Myocyte (in vitro differentiated cells): Measurements from ENCODE around the gene TLR8. TPM values are rescaled to one million over a fixed set of nuclear protein-coding genes. Genes with fewer than 3 reads are reported as not detected.
"Not testable (repeated sequence)": the region's sequence is repeated elsewhere in the genome, so short reads cannot be mapped to it uniquely, and the experiment has no call there.

Experiments
- DNase-seq: peaks from one replicate; pipeline ENCODE4 v3.0.0-alpha.2; 2012; ENCODE audit warnings: low read depth
- total RNA-seq: library from RNA; depleted of rRNA; stranded (reverse); fragments of >200 nt; gene quantifications from 2 replicates; pipeline ENCODE4 v1.2.3, GENCODE V29; 2014

TLR8 gene
- total RNA-seq, 1 donor from 2014 or later, result not detected

DNA sequence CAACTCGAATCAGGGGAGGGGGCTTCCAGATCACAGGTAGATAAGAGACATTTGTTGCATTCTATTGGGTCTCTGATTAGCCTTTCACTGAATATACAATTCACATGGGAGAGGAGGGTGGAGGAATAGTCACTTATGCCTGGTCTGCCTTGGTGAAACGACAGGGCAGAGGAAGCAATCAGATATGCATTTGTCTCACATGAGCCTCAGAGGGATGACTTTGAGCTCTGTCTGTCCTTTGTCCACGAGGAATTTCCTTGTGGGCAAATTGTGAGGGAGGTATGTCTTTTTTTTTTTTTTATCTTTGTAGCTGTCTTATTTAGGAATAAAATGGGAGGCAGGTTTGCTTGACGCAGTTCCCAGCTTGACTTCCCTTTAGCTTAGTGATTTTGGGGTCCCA is 40.0 kb downstream of the TLR8 start:
- no peak for DNase-seq

DNA sequence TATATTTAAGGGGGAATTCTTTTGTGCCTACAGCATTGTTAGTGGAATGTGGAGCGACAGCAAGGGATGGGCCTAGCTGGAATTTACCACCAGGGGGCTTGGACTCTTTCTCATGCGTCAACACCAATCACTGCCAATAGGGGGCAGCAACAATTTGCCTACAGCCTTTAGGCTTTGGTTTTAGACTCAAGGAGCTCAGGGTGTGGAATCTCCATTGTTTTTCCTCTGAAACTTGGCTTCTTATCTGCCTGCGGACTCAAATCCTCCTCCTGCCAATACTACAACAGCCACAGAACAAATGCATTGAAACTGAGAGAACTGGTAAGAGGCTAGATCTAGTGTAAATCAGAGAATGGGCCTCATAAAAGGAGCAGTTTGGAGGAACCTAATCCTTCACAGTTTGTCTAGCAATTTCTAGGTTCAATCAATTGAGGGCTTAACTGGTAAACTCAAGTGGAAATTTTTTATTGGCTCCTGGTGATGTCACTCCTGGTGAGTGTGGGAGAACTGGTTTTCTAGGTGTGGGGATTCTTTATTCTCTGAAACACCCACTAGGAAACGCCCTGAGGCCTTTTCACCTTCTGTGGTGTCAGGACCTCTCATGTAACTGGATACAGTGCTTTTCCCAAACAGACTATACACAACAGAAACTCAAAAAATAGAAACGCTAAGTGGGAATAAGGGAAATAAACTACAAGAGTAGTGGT is 40.6 kb downstream of the TLR8 start:
- DNase-seq, result peak; percentile 91

DNA sequence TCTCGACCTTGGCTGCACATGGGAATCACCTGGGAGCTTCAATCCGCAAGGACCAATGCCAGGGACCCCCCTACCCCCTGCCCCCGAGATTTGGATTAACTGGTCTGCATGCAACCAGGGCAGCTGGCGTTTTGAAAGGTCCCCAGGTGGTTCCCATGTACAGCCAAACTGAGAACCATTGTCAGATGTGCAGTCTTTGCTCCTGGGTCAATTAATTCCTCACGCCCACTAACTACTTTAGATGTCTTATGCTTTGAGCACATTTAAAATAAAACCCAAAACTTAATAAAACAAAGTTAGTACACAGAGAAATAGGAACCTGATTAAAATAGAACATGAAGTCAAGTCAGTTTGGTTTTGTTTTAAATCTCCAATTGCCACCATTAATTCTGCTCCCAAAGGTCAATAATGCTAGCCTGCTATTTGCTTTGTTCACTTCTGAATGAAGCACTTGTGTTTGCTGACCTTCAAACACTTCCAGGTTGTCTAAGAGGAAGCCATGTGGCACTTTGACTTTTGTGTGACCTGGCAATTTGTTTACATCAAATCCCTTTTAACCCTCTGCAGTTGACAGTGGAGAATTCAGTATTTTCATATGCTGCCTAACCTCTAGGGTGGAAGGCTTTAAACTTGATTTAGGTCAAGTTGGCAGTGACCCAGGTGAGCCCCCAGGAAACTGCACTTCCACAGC is 41.3 kb downstream of the TLR8 start:
- no peak for DNase-seq

- DNase-seq, result no peak
Observed at GRCh38 chrX:12948495-12948894, 42.1 kb downstream of the TLR8 start.

GRCh38 chrX:12949205-12949926 is 42.9 kb downstream of the TLR8 start:
- DNase-seq, result peak; percentile 40

DNA sequence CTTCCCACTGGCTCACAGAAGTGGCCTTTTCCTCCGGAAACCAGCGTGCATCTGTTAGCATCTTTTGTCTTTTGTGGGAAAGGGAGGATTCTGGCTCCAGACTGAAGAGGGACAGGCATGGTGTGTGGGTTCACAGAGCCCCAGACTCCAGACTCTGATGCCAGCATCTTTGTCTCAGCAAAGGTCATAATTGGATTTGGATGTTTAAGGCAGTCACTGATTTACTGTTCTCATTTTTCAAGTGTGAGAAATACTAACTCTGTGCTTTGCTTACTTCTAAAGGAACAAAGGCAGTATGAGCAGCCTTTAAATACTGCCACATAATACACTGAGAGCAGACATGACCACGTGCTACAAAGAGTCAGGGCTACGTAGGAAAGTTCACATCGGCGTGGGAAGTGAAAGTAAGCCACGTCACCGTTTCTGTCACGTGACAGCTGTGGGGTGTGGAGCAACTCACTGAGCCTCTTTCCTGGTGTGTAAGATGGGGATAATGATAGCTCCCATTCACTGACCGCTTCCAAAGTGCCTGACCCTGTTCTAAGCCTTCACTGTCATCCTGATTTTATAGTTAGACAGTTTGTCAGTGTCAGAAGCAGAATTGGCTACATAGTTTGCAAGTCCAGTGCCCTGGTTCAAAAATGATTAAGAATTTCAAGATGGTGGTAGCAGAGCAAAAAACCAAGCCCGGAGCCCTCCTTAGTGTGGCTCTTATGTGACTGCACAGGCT is 43.7 kb downstream of the TLR8 start:
- DNase-seq, result peak; percentile 82

GRCh38 chrX:12950851-12951594 is 44.6 kb downstream of the TLR8 start:
- no peak for DNase-seq

DNA sequence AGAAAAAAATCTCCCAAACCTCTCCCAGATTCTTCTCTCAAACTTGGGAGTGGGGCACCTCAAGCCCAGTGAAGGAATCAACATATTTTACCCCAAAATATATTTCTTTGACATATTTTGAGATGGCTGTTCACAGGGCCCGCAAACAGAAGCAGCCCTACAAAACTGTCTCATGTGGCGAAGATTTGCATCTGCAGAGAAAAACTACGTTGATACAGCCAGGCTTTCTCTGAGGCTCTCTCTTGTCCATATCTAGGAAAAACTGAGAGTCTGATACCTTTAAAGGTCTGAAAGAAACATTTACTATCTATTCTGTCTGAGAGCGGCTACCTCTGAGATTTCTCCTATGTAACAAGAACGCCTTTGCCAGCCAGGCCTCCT is 45.2 kb downstream of the TLR8 start:
- no peak for DNase-seq

GRCh38 chrX:12953420-12953819 is 47.0 kb downstream of the TLR8 start:
- DNase-seq, result no peak

DNA sequence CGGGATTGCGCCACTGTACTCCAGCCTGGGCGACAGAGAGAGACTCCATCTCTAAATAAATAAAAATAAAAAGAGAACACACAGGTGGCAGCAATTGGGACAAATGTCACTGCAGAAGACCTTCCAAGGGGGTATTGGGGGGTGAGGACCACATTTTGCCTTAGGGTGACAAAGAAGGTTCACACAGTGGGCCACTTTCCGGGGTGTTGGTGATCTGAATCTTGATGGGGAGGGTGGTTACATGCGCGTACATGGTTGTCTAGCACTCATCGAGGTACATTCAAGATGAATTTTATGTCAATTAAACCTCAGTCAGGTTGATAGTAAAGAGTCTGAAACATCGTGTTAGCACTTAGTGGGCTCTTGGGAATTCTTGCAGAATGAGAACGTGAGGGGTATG is 48.0 kb downstream of the TLR8 start:
- DNase-seq, result no peak

DNA sequence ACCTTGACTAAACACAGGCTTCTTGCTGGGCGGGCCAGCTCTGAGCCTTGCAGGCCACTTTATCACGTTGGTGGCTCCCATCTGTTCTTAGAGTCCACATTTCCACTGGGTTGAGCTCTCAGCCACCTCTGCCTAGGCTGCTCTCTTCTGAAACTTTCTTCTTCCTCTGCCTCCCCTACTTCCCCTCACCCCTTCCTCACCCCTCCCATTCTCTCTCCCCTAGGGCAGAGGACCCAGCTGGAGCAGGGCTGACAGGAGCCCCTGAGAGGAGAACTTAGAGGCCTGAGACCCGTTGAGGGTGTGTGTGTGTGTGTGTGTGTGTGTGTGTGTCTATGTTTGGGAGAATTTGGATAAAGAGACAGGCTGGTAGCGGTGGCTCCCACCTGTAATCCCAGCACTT is 48.6 kb downstream of the TLR8 start:
- no peak for DNase-seq

- peak; percentile 54 for DNase-seq
Observed at GRCh38 chrX:12955882-12956703, 49.7 kb downstream of the TLR8 start.

DNA sequence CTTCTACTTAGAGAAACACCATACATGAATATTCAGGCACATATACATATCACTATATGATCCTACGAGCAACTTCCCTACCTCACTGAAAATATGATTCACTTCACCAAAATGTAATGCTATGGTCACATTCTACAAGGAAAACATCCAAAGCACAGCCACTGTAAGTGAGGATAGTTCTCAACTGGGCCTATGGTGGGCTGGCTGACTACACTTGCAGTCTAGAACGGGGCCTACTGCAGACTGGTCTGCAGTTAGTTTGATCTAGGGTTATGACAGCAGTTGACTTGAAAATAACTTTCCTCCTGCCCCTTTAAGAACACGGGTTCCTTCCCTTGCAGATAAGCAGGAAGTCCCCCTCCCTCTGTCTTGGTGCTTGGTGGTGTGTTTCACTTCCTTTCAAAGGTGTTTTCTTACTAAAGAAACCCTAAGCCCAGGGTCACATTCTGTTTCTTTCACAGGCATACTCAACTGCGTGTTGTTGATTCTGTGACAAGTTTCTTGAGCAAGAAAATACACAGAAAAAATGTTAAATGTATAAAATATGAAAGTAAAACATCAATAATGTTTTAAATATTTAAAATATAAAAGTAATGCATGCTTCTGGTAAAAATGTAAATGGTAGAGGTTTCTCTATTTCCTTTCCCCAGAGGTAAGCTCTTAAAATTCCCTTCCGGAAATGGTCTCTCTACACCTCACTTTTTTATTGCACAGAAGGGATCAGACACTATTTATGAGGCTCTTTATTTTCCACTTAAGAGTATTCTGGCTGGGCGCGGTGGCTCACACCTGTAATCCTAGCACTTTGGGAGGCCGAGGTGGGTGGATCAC is 50.5 kb downstream of the TLR8 start:
- DNase-seq, result peak; percentile 26

DNA sequence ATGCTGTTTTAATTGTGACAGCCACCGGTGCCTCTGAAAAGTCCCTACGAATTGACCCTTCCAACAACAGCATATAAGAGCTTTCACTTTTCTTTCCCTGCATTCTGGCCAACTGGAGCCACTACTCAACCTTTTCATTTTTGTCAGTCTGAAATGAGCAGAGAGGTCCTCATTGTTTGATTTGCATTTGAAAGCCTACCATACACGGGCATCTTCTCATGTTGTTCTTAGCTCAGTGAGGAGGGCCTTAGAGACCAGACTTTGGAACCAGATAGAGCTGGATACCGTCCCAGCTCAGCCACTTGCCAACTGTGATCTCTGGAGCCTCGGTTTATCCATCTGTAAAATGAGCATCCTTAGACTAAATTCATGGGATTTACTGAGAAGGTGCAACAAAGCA is 51.6 kb downstream of the TLR8 start:
- no peak for DNase-seq

DNA sequence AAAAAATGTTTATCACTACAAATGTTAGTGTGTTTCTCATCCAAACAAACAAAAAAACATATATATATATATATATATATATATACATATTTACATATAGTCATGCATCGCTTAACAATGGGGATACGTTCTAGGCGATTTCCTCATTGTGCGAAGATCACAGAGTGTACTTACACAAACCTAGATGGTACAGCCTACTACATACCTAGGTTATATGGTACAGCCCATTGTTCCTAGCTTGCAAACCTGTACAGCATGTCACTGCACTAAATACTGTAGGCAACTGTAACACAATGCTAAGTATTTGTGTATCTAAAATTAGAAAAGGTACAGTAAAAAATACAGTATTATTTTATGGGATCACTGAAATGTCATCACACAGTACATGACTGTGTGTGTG is 52.0 kb downstream of the TLR8 start:
- no peak for DNase-seq

DNA sequence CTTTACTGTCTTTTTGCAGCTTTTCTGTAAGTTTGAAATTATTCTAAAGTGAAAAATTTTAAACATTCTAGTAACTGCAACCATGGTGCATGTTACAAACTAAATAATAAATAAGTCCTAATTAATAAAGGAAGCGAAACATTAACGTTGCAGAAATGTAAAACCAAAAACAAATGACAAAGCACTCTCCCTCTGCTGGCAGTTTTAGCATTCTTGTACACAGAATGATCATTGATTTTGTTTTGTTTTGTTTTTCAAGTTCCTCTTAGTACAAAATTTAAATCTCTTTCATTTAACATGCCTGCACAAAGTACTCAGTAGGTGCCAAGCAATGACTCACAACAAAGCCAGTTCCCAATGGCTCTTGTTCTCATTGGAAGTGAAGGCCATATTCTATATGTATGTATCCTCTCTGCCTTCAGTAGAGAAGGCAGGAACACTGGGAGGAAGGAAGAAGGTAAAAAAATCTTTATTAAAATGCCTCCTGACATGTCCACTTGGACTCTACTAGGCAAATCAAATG is 54.8 kb downstream of the TLR8 start:
- DNase-seq, result no peak

DNA sequence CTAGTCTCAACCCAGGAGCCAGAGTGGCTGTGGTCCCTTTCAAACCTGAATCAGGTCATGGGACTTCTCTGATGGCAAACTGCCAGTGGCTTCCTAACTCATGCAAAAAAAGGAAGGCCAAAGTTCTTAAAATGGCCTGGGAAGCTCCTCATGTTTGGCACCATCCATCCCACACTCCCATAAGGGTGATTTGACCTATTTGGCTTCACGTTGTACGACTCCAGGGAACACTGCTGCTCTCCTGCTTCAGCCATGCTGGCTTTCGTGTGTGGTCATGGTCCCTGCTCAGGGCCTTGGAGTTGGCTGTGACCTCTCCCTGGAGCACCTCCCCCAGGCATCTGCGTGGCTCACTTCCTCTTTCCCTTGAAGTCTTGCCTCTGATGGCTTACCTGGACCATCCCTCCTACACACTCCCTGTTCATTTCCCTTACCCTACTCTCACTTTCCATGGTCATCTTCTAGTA is 55.7 kb downstream of the TLR8 start:
- no peak for DNase-seq

- DNase-seq, result not testable (repeated sequence)
Observed at GRCh38 chrX:12963210-12963850, 56.9 kb downstream of the TLR8 start.
